Keratinocyte (primary cell): ENCODE data around the gene GRB10. TPM values are rescaled to one million over a fixed set of nuclear protein-coding genes. Genes with fewer than 3 reads are reported as not detected.

ENCODE experiments used
- DNase-seq: peaks from one replicate; pipeline ENCODE4 v3.0.0-alpha.2; 2011; ENCODE audit warnings: low read depth, missing footprints, low spot score
- FAIRE-seq: peaks from 2 replicates; lab custom pipeline; 2011; peaks lifted over from hg19 to GRCh38; lab: Jason Lieb, UNC
- H2AFZ ChIP-seq: 2 replicates; pipeline ENCODE4 v1.6.0; 2012; ENCODE audit warnings: low read length, control low read depth, inconsistent platforms; ENCODE audit not compliant: control insufficient read depth
- H3K27ac ChIP-seq: 2 replicates; pipeline ENCODE4 v1.5.1; 2011; ENCODE audit warnings: low read length; ENCODE audit not compliant: control insufficient read depth, insufficient read depth
- H3K27me3 ChIP-seq: 3 replicates; pipeline ENCODE4 v1.6.0; 2011; ENCODE audit warnings: low read length; ENCODE audit not compliant: control insufficient read depth, insufficient read depth; ENCODE audit errors: extremely low read depth
- H3K36me3 ChIP-seq, 2 experiments: 2 replicates in 1 of 2; 3 replicates in 1 of 2; pipeline ENCODE4 v1.5.1; 2011; ENCODE audit warnings: low read length in 2 of 2, mild to moderate bottlenecking in 1 of 2; ENCODE audit not compliant: control insufficient read depth in 2 of 2, insufficient read depth in 2 of 2; ENCODE audit errors: extremely low read depth in 1 of 2
- H3K4me1 ChIP-seq: 3 replicates; pipeline ENCODE4 v1.5.1; 2011; ENCODE audit warnings: low read length; ENCODE audit not compliant: control insufficient read depth, insufficient read depth; ENCODE audit errors: extremely low read depth
- H3K4me2 ChIP-seq: 3 replicates; pipeline ENCODE4 v1.6.0; 2011; ENCODE audit warnings: low read depth, low read length; ENCODE audit not compliant: control insufficient read depth, insufficient read depth; ENCODE audit errors: extremely low read depth
- H3K4me3 ChIP-seq, 3 experiments: fragments of 200-600 bp in 1 of 3; sonication (generic) in 1 of 3; 2 replicates in 2 of 3; 3 replicates in 1 of 3; pipeline ENCODE4 v1.5.1; 2011 to 2016; ENCODE audit warnings: low read length in 3 of 3, mild to moderate bottlenecking in 3 of 3, control low read depth in 2 of 3, inconsistent platforms in 1 of 3, low read depth in 1 of 3, mixed read lengths in 1 of 3, mixed run types in 1 of 3, moderate library complexity in 1 of 3; ENCODE audit not compliant: control insufficient read depth in 2 of 3, insufficient read depth in 2 of 3; ENCODE audit errors: extremely low read depth in 1 of 3
- H3K79me2 ChIP-seq: 2 replicates; pipeline ENCODE4 v1.6.0; 2012; ENCODE audit warnings: low read length; ENCODE audit not compliant: control insufficient read depth, insufficient read depth
- H3K9ac ChIP-seq: 3 replicates; pipeline ENCODE4 v1.6.0; 2011; ENCODE audit warnings: low read length; ENCODE audit not compliant: control insufficient read depth, insufficient read depth; ENCODE audit errors: extremely low read depth
- H3K9me1 ChIP-seq: 3 replicates; pipeline ENCODE4 v1.6.0; 2011; ENCODE audit warnings: low read length; ENCODE audit not compliant: control insufficient read depth, insufficient read depth; ENCODE audit errors: extremely low read depth
- H3K9me3 ChIP-seq: 2 replicates; pipeline ENCODE4 v1.5.1; 2012; ENCODE audit warnings: low read depth, low read length; ENCODE audit not compliant: control insufficient read depth
- H4K20me1 ChIP-seq: 3 replicates; pipeline ENCODE4 v1.6.0; 2011; ENCODE audit warnings: low read length; ENCODE audit not compliant: control insufficient read depth, insufficient read depth; ENCODE audit errors: extremely low read depth
- EZH2 ChIP-seq: IDR thresholded peaks from one replicate; pipeline ENCODE4 v1.6.1; 2012; ENCODE audit warnings: inconsistent platforms, mild to moderate bottlenecking, low read length, moderate library complexity
- dilution Hi-C: fragments of 300-500 bp; cut with MboI; formaldehyde crosslinking; loops from one replicate; pipeline ENCODE4 v1.7.0; 2020; ENCODE audit warnings: low sequenced_read_pairs; ENCODE audit not compliant: extremely low pct_ligation_motif_present
- polyA plus RNA-seq, 5 experiments: library from polyadenylated mRNA; depleted of rRNA in 3 of 5; stranded (reverse) in 3 of 5; stranded (forward) in 1 of 5; unstranded in 1 of 5; fragments of >200 nt; gene quantifications; 1 replicate in 1 of 5; 2 replicates in 3 of 5; 3 replicates in 1 of 5; pipeline versions ENCODE4 v1.2.1 to v1.2.3, GENCODE V29; 2011 to 2012; ENCODE audit warnings: missing spikeins in 2 of 5, low read depth in 1 of 5, low replicate concordance in 1 of 5
- TF ChIP-seq, protein P1 (sequence below), 3 experiments: IDR thresholded peaks in 1 of 3; conservative IDR thresholded peaks in 1 of 3; optimal IDR thresholded peaks in 1 of 3; 2 replicates in 2 of 3; 3 replicates in 1 of 3; pipeline versions ENCODE3 to v1.5.1; 2011; ENCODE audit warnings: low read length in 3 of 3, mild to moderate bottlenecking in 3 of 3, moderate library complexity in 2 of 3, control low read depth in 1 of 3, inconsistent platforms in 1 of 3; ENCODE audit not compliant: insufficient read depth in 2 of 3; ENCODE audit errors: extremely low read depth in 1 of 3

GRB10 gene
- polyA plus RNA-seq, 1 donor (not counting 4 experiments of a cell fraction or from before 2014, with no cell fraction given), result 4.4 TPM

DNA sequence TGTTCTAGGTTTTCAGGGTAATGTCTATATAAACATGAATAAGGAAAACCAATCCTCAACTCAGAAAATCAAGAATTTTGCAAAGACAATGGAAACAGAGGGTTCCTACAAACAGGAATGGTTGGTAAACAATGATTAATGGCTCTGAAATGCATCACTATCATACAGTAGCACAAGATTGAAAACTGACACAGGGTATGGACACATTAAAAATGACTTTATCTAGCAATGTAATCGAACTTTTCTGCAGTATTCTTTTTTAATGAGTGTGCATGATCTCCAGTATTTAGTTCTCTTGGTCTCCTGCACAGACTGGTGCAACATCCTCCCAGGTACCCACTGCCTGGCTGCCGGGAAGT, 15.9 kb downstream of the GRB10 start:
- dilution Hi-C loops, result no loop called here
- Histone ChIP-seq H3K9me3 (no peaks in the 10 kb centered on the region), H3K9me1 (no peaks in the 10 kb centered on the region), H3K4me2 (no peak overlapping the region), H3K27ac (no peak overlapping the region), H3K4me1 (peaks cover 8% of the 10 kb centered on the region), H3K79me2 (no peaks in the 10 kb centered on the region), H2AFZ (no peak overlapping the region), H3K4me3 (no peak overlapping the region), H3K27me3 (no peaks in the 10 kb centered on the region), H4K20me1 (peaks cover 2% of the 10 kb centered on the region), H3K9ac (no peak overlapping the region), H3K36me3 (no peaks in the 10 kb centered on the region)
- FAIRE-seq (no peak), DNase-seq (no peak)
- TF ChIP-seq, protein P1, sequence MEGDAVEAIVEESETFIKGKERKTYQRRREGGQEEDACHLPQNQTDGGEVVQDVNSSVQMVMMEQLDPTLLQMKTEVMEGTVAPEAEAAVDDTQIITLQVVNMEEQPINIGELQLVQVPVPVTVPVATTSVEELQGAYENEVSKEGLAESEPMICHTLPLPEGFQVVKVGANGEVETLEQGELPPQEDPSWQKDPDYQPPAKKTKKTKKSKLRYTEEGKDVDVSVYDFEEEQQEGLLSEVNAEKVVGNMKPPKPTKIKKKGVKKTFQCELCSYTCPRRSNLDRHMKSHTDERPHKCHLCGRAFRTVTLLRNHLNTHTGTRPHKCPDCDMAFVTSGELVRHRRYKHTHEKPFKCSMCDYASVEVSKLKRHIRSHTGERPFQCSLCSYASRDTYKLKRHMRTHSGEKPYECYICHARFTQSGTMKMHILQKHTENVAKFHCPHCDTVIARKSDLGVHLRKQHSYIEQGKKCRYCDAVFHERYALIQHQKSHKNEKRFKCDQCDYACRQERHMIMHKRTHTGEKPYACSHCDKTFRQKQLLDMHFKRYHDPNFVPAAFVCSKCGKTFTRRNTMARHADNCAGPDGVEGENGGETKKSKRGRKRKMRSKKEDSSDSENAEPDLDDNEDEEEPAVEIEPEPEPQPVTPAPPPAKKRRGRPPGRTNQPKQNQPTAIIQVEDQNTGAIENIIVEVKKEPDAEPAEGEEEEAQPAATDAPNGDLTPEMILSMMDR (optimal IDR thresholded peaks at IDR 0.05 in 1 of 3, IDR thresholded peaks at IDR 0.05 in 1 of 3, conservative IDR thresholded peaks at IDR 0.05 in 1 of 3; ENCODE audit: extremely low read depth in 1 of 3, insufficient read depth in 2 of 3, low read length in 3 of 3), result no peak
- no peak for TF ChIP-seq EZH2

DNA sequence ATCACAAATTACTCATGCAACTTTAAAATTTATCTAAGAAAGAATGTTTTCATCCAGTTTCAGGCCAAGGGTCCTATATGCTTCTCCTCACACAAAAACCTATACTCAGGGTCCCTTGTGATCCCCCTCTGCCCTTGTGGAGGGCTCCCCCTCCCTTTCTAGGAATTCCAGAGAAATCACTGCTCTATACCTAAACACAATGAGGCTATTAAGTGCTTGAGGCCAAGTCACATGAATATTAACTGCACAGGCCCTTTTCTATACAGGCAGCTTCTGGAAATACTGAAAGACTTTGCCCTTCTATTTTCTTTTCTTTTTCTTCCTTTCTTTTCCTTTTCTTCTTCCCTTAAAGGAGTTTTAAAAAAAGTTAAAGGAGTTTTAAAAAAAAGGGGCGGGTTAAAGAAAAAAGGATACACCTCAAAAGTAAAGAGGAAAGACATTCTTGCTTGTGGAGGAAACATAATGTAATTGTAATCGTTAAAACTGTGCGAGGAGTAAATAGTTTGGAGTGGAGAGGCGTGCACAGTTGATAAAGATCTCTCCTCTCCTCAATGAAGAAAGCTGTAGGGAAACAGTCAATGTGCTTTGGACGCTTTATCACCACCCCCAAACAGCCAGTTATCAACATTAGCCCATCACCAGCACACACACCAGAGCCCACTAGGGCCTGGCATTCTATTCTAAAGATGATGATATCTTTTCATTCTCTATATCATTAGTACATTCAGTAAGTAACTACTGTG, 16.4 kb downstream of the GRB10 start:
- TF ChIP-seq EZH2, result no peak
- TF ChIP-seq, protein P1 (optimal IDR thresholded peaks at IDR 0.05 in 1 of 3, IDR thresholded peaks at IDR 0.05 in 1 of 3, conservative IDR thresholded peaks at IDR 0.05 in 1 of 3; ENCODE audit: extremely low read depth in 1 of 3, insufficient read depth in 2 of 3, low read length in 3 of 3), result no peak

More for the DNA sequence above, 16.4 kb downstream of the GRB10 start:
- Histone ChIP-seq H3K4me2 (no peak overlapping the region), H3K79me2 (no peaks in the 10 kb centered on the region), H3K9ac (no peak overlapping the region), H3K4me3 (no peak overlapping the region), H2AFZ (no peak overlapping the region), H3K4me1 (peaks cover 9% of the 10 kb centered on the region), H3K27ac (no peak overlapping the region), H3K9me1 (no peaks in the 10 kb centered on the region), H3K27me3 (no peaks in the 10 kb centered on the region), H3K9me3 (no peaks in the 10 kb centered on the region), H4K20me1 (no peaks in the 10 kb centered on the region), H3K36me3 (no peaks in the 10 kb centered on the region)
- DNase-seq (no peak), FAIRE-seq (no peak)
- dilution Hi-C loops, result no loop called here
